OCI-LY7 (cell line): ENCODE results near the gene ADORA2A.

Experiments
- CTCF ChIP-seq: fragments of 200-600 bp; sonication (generic); conservative IDR thresholded peaks from 2 replicates; pipeline ENCODE4 v1.5.1; 2014; ENCODE audit warnings: mild to moderate bottlenecking, antibody characterized with exemption, low read length, moderate library complexity, mixed read lengths
- EZH2phosphoT487 ChIP-seq: fragments of 200-600 bp; sonication (generic); IDR thresholded peaks from 2 replicates; pipeline ENCODE4 v1.6.1; 2018; ENCODE audit warnings: low read depth, borderline replicate concordance, mild to moderate bottlenecking, mixed run types, antibody characterized with exemption, low read length, moderate library complexity, mixed read lengths

GRCh38 chr22:24444251-24444650 is 16.9 kb downstream of the ADORA2A start:
- no peak for TF ChIP-seq CTCF
- no peak for TF ChIP-seq EZH2phosphoT487
